GM18526 (cell line): ENCODE results near the gene RALGDS.
"Not testable (repeated sequence)": the region's sequence is repeated elsewhere in the genome, so short reads cannot be mapped to it uniquely, and the experiment has no call there.

Experiments
- POLR2A ChIP-seq: IDR thresholded peaks from 3 replicates; pipeline ENCODE4 v1.6.1; 2011; ENCODE audit not compliant: insufficient read length; ENCODE audit errors: extremely low read depth

The RALGDS gene

GRCh38 chr9:133076691-133077090 is 44.3 kb downstream of the RALGDS start:
- TF ChIP-seq POLR2A, result no peak

- no peak for TF ChIP-seq POLR2A
Observed at GRCh38 chr9:133075925-133076630, 45.0 kb downstream of the RALGDS start.

DNA sequence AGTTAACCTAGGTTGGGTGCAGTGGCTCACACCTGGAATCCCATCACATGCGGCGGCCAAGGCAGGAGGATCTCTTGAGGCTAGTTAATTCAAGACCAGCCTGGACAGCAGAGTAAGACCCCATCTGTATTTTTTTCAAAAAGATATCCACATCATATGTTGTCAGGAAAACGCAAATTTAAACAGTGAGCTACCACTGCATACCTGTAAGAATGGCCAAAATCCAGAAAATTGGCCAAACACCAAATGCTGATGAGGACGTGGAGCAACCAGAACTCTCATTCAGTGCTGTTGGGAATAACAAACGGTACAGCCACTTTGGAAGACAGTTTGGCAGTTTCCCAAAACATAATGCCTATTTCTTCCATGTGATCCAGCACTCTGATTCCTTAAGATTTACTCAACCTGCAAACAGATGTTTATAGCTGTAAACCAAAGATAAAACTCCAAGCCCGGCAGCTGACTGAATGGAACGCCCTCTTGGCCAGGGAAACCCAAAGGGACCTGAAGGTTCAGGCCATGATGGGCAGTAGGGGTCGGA is 46.9 kb downstream of the RALGDS start:
- no peak for TF ChIP-seq POLR2A

- no peak for TF ChIP-seq POLR2A
Observed at GRCh38 chr9:133073086-133074014, 47.7 kb downstream of the RALGDS start.

- no peak for TF ChIP-seq POLR2A
Observed at GRCh38 chr9:133071484-133072150, 49.4 kb downstream of the RALGDS start.

GRCh38 chr9:133067813-133068212 is 53.2 kb downstream of the RALGDS start:
- TF ChIP-seq POLR2A, result no peak

- TF ChIP-seq POLR2A, result no peak
Observed at GRCh38 chr9:133067006-133067405, 54.0 kb downstream of the RALGDS start.

DNA sequence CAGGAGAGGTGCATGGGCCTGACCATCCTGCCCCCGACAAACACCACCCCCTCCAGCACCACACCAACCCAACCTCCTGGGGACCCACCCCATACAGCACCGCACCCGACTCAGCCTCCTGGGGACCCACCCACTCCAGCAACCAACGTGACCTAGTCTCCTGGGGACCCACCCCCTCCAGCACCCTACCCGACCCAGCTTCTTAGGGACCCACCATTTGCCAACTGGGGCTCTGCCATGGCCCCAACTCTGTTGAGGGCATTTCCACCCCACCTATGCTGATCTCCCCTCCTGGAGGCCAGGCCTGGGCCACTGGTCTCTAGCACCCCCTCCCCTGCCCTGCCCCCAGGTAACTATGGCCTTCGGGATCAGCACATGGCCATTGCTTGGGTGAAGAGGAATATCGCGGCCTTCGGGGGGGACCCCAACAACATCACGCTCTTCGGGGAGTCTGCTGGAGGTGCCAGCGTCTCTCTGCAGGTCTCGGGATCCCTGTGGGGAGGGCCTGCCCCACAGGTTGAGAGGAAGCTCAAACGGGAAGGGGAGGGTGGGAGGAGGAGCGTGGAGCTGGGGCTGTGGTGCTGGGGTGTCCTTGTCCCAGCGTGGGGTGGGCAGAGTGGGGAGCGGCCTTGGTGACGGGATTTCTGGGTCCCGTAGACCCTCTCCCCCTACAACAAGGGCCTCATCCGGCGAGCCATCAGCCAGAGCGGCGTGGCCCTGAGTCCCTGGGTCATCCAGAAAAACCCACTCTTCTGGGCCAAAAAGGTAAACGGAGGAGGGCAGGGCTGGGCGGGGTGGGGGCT is 54.7 kb downstream of the RALGDS start:
- TF ChIP-seq POLR2A, result no peak

- no peak for TF ChIP-seq POLR2A
Observed at GRCh38 chr9:133065070-133065388, 56.0 kb downstream of the RALGDS start.

- TF ChIP-seq POLR2A, result no peak
Observed at GRCh38 chr9:133064241-133065069, 56.6 kb downstream of the RALGDS start.

GRCh38 chr9:133063500-133064231 is 57.4 kb downstream of the RALGDS start:
- no peak for TF ChIP-seq POLR2A

GRCh38 chr9:133063159-133063499 is 57.9 kb downstream of the RALGDS start:
- no peak for TF ChIP-seq POLR2A

DNA sequence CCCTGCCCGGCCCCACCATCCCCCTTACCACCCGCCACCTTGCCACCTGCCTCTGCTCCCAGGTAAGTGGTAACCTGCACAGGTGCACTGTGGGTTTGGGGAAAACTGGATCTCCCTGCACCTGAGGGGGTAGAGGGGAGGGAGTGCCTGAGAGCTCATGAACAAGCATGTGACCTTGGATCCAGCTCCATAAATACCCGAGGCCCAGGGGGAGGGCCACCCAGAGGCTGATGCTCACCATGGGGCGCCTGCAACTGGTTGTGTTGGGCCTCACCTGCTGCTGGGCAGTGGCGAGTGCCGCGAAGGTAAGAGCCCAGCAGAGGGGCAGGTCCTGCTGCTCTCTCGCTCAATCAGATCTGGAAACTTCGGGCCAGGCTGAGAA is 59.3 kb downstream of the RALGDS start, which contains the start of gene CEL:
Gene CEL, plus strand, starts transcription at position 218 of the 382 bp plus-strand sequence. Its CDS starts 22 bp downstream, at position 240.
- not testable (repeated sequence) for TF ChIP-seq POLR2A
